ENCODE measurements around the gene GPR17. TPM values are rescaled to one million over a fixed set of nuclear protein-coding genes. Genes with fewer than 3 reads are reported as not detected.

GPR17 gene
- total RNA-seq, 1 donor from 2014 or later: not detected

DNA sequence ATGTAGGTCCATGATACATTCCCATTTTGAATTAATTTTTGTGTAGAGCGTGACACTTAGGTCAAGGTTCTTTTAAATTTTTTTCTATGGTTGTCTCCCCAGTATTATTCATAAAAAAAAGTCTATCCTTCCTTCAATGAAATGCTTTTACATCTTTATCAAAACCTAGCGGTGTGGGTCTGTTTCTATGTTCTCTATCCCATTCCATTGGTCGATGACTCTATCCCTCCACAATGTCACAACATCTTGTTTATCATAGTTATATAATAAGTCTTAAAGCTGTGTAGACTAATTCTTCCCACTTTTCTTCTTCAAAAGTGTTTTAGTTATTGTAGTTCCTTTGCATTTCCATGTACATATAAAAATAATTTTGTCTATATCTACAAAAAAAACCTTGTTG is 47.2 kb upstream of the GPR17 start:
- H3K36me3 Mint-ChIP-seq (ENCODE audit: unreplicated experiment): no peaks in the 10 kb centered on the region
- H3K4me1 Mint-ChIP-seq (ENCODE audit: unreplicated experiment): peaks cover 17% of the 10 kb centered on the region
- TF ChIP-seq CTCF (IDR thresholded peaks at IDR 0.05): no peak
- peaks cover 31% of the 10 kb centered on the region for H3K9me3 Mint-ChIP-seq (ENCODE audit: unreplicated experiment)
- no peak overlapping the region for H3K4me3 Mint-ChIP-seq (ENCODE audit: unreplicated experiment)
- DNase-seq (ENCODE audit: extremely low spot score, unreplicated experiment): no peak
- H3K27me3 Mint-ChIP-seq (ENCODE audit: unreplicated experiment): no peaks in the 10 kb centered on the region
- H3K27ac Mint-ChIP-seq (ENCODE audit: unreplicated experiment): no peak overlapping the region

DNA sequence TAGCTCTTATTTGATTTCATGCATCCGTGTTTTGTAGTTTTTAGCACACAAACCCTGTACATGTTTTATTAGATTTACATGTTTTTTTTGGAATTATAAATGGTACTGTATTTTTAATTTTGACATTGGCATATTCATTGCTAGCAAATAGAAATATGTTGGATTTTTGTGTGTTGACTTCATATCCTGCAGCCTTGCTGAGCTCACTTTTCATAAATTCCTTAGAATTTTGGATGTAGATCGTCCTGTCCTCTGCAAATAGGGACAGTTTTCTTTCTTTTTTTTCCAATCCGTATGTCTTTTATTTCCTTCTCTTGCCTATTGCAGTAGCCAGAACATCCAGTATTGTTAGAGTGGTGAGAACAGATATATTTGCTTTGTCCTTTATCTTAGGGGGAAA is 46.7 kb upstream of the GPR17 start:
- Mint-ChIP-seq H3K4me3 (ENCODE audit: unreplicated experiment) (peak overlapping the region; percentile 2), H3K4me1 (ENCODE audit: unreplicated experiment) (peaks cover 17% of the 10 kb centered on the region), H3K9me3 (ENCODE audit: unreplicated experiment) (peaks cover 31% of the 10 kb centered on the region), H3K27ac (ENCODE audit: unreplicated experiment) (no peak overlapping the region), H3K27me3 (ENCODE audit: unreplicated experiment) (no peaks in the 10 kb centered on the region), H3K36me3 (ENCODE audit: unreplicated experiment) (no peaks in the 10 kb centered on the region)
- no peak for TF ChIP-seq CTCF (IDR thresholded peaks at IDR 0.05)
- no peak for DNase-seq (ENCODE audit: extremely low spot score, unreplicated experiment)

GRCh38 chr2:127604986-127605385 is 41.0 kb upstream of the GPR17 start:
- no peak for TF ChIP-seq CTCF (IDR thresholded peaks at IDR 0.05)
- peaks cover 10% of the 10 kb centered on the region for H3K4me1 Mint-ChIP-seq (ENCODE audit: unreplicated experiment)
- no peak overlapping the region for H3K27ac Mint-ChIP-seq (ENCODE audit: unreplicated experiment)
- H3K9me3 Mint-ChIP-seq (ENCODE audit: unreplicated experiment): peaks cover 6% of the 10 kb centered on the region
- no peak overlapping the region for H3K4me3 Mint-ChIP-seq (ENCODE audit: unreplicated experiment)
- DNase-seq (ENCODE audit: extremely low spot score, unreplicated experiment): peak; percentile 51
- H3K36me3 Mint-ChIP-seq (ENCODE audit: unreplicated experiment): no peaks in the 10 kb centered on the region
- H3K27me3 Mint-ChIP-seq (ENCODE audit: unreplicated experiment): no peaks in the 10 kb centered on the region

- H3K27me3 Mint-ChIP-seq (ENCODE audit: unreplicated experiment): no peaks in the 10 kb centered on the region
- DNase-seq (ENCODE audit: extremely low spot score, unreplicated experiment): peak; percentile 76
- peaks cover 10% of the 10 kb centered on the region for H3K4me1 Mint-ChIP-seq (ENCODE audit: unreplicated experiment)
- H3K27ac Mint-ChIP-seq (ENCODE audit: unreplicated experiment): no peak overlapping the region
- no peak overlapping the region for H3K4me3 Mint-ChIP-seq (ENCODE audit: unreplicated experiment)
- TF ChIP-seq CTCF (IDR thresholded peaks at IDR 0.05): no peak
- H3K36me3 Mint-ChIP-seq (ENCODE audit: unreplicated experiment): no peaks in the 10 kb centered on the region
- peaks cover 6% of the 10 kb centered on the region for H3K9me3 Mint-ChIP-seq (ENCODE audit: unreplicated experiment)
These were observed 40.2 kb upstream of the GPR17 start for GRCh38 chr2:127605691-127606263.

GRCh38 chr2:127606625-127607398 is 39.1 kb upstream of the GPR17 start:
- H3K9me3 Mint-ChIP-seq (ENCODE audit: unreplicated experiment): no peaks in the 10 kb centered on the region
- H3K36me3 Mint-ChIP-seq (ENCODE audit: unreplicated experiment): no peaks in the 10 kb centered on the region
- H3K27me3 Mint-ChIP-seq (ENCODE audit: unreplicated experiment): no peaks in the 10 kb centered on the region
- H3K4me3 Mint-ChIP-seq (ENCODE audit: unreplicated experiment): no peak overlapping the region
- H3K27ac Mint-ChIP-seq (ENCODE audit: unreplicated experiment): no peak overlapping the region
- DNase-seq (ENCODE audit: extremely low spot score, unreplicated experiment): no peak
- peaks cover 10% of the 10 kb centered on the region for H3K4me1 Mint-ChIP-seq (ENCODE audit: unreplicated experiment)
- no peak for TF ChIP-seq CTCF (IDR thresholded peaks at IDR 0.05)

All from osteocyte (in vitro differentiated cells).